Tibial nerve (tissue), 4 donors: ENCODE measurements around the gene RP9. TPM values are rescaled to one million over a fixed set of nuclear protein-coding genes. Genes with fewer than 3 reads are reported as not detected.
"Not testable (repeated sequence)": the region's sequence is repeated elsewhere in the genome, so short reads cannot be mapped to it uniquely, and the experiment has no call there.

Source experiments
- DNase-seq, 2 donors: peaks; one replicate each; pipeline ENCODE4 v3.0.0-alpha.2; 2019; ENCODE audit warnings: low spot score in 2 of 2
- H3K27ac ChIP-seq, 4 donors: fragments of 200-600 bp; sonication (generic) in 3 of 4; one replicate each; pipeline ENCODE4 v1.5.1; 2017 to 2019; ENCODE audit warnings: mild to moderate bottlenecking in 1 of 4
- H3K27me3 ChIP-seq, 2 donors: fragments of 200-600 bp; sonication (generic) in 1 of 2; one replicate each; pipeline versions ENCODE4 v1.5.1 to v1.6.0; 2017 to 2019
- H3K36me3 ChIP-seq, 3 donors: fragments of 200-600 bp; sonication (generic); one replicate each; pipeline ENCODE4 v1.5.1; 2018 to 2019
- H3K4me1 ChIP-seq, 4 donors: fragments of 200-600 bp; sonication (generic) in 3 of 4; one replicate each; pipeline ENCODE4 v1.5.1; 2017 to 2019
- H3K4me3 ChIP-seq, 4 donors: fragments of 200-600 bp; sonication (generic) in 3 of 4; one replicate each; pipeline ENCODE4 v1.5.1; 2017 to 2019; ENCODE audit warnings: mild to moderate bottlenecking in 1 of 4, moderate library complexity in 1 of 4
- H3K9me3 ChIP-seq, 4 donors: fragments of 200-600 bp; sonication (generic) in 3 of 4; one replicate each; pipeline ENCODE4 v1.5.1; 2017 to 2019
- CTCF ChIP-seq, 5 experiments: fragments of 200-600 bp in 3 of 5; fragments of 450-650 bp in 2 of 5; sonication (generic) in 3 of 5; IDR thresholded peaks; one replicate each; pipeline ENCODE4 v1.5.1; 2016 to 2019; ENCODE audit warnings: antibody characterized with exemption in 5 of 5, mild to moderate bottlenecking in 3 of 5, moderate library complexity in 2 of 5
- EP300 ChIP-seq, 2 donors: sonication (generic); formaldehyde crosslinking; IDR thresholded peaks; one replicate each; pipeline ENCODE4 v1.6.1; 2017; ENCODE audit warnings: antibody characterized with exemption in 2 of 2, mild to moderate bottlenecking in 1 of 2
- POLR2A ChIP-seq, 2 donors: fragments of 450-650 bp; IDR thresholded peaks; one replicate each; pipeline ENCODE4 v1.6.1; 2017; ENCODE audit warnings: antibody characterized with exemption in 2 of 2, mild to moderate bottlenecking in 2 of 2, moderate library complexity in 2 of 2
- WGBS, 2 donors: methylation state at CpG; one replicate each; pipeline ENCODE4 v1.1.5; 2018; 5-methylcytosine and 5-hydroxymethylcytosine counted together
- total RNA-seq, 4 donors: library from RNA; depleted of rRNA; stranded (reverse); fragments of >200 nt; gene quantifications; one replicate each; pipeline ENCODE4 v1.1.0, GENCODE V29; 2016

RP9 gene
- total RNA-seq, 4 donors from 2014 or later: 7.5 to 22.9 (median 16.9) TPM

GRCh38 chr7:33100770-33101169, 8.4 kb downstream of the RP9 start:
- WGBS, 2 donors: 89% methylated on average over 3 of the region's 3 CpGs
- H3K36me3 ChIP-seq: peaks cover 2 to 77% (median 24%) of the 10 kb centered on the region in 3 donors

GRCh38 chr7:33099154-33099940, 9.9 kb downstream of the RP9 start:
- WGBS, 2 donors: 71 to 92% methylated on average over 4 of the region's 4 CpGs
- no peaks in the 10 kb centered on the region for H3K9me3 ChIP-seq
- no peak overlapping the region for H3K27ac ChIP-seq
- H3K4me3 ChIP-seq: no peak overlapping the region
- H3K36me3 ChIP-seq: peaks cover 2 to 90% (median 29%) of the 10 kb centered on the region in 3 donors
- TF ChIP-seq POLR2A (IDR thresholded peaks at IDR 0.05) (no peak), CTCF (IDR thresholded peaks at IDR 0.05) (no peak), EP300 (IDR thresholded peaks at IDR 0.05) (no peak)
- H3K27me3 ChIP-seq: no peaks in the 10 kb centered on the region
- no peak for DNase-seq
- no peaks in the 10 kb centered on the region for H3K4me1 ChIP-seq

More at GRCh38 chr7:33100770-33101169, 8.4 kb downstream of the RP9 start:
- no peaks in the 10 kb centered on the region for H3K9me3 ChIP-seq
- no peak for DNase-seq
- peaks cover 0 to 14% (median 0%) of the 10 kb centered on the region in 4 donors for H3K4me1 ChIP-seq
- H3K4me3 ChIP-seq: no peak overlapping the region
- no peak for TF ChIP-seq POLR2A (IDR thresholded peaks at IDR 0.05)
- TF ChIP-seq CTCF (IDR thresholded peaks at IDR 0.05): no peak
- no peak for TF ChIP-seq EP300 (IDR thresholded peaks at IDR 0.05)
- H3K27me3 ChIP-seq: no peaks in the 10 kb centered on the region
- H3K27ac ChIP-seq: no peak overlapping the region

- not testable (repeated sequence) for H3K27ac ChIP-seq, H3K4me3 ChIP-seq, H3K9me3 ChIP-seq, H3K4me1 ChIP-seq, H3K27me3 ChIP-seq, DNase-seq
- 61 to 76% methylated on average over 3 of the region's 6 CpGs for WGBS, 2 donors
- H3K36me3 ChIP-seq: peaks cover 0 to 74% (median 23%) of the 10 kb centered on the region in 3 donors
These were observed 14.4 kb downstream of the RP9 start for GRCh38 chr7:33094745-33095275.

GRCh38 chr7:33093266-33093665, 15.9 kb downstream of the RP9 start:
- DNase-seq: no peak
- TF ChIP-seq EP300 (IDR thresholded peaks at IDR 0.05) (no peak), CTCF (IDR thresholded peaks at IDR 0.05) (no peak), POLR2A (IDR thresholded peaks at IDR 0.05) (no peak)
- Histone ChIP-seq H3K27ac (no peak overlapping the region), H3K4me3 (no peak overlapping the region), H3K36me3 (peaks cover 0 to 58% (median 18%) of the 10 kb centered on the region in 3 donors), H3K9me3 (no peaks in the 10 kb centered on the region), H3K4me1 (no peaks in the 10 kb centered on the region), H3K27me3 (no peaks in the 10 kb centered on the region)
- WGBS, 2 donors: 86 to 96% methylated on average over 4 of the region's 4 CpGs

- no peaks in the 10 kb centered on the region for H3K9me3 ChIP-seq
- H3K27ac ChIP-seq: no peak overlapping the region
- no peak overlapping the region for H3K4me3 ChIP-seq
- WGBS, 2 donors: 85 to 86% methylated on average over 5 of the region's 5 CpGs
- H3K4me1 ChIP-seq: no peaks in the 10 kb centered on the region
- H3K36me3 ChIP-seq: peaks cover 0 to 43% (median 10%) of the 10 kb centered on the region in 3 donors
- no peaks in the 10 kb centered on the region for H3K27me3 ChIP-seq
- TF ChIP-seq CTCF (IDR thresholded peaks at IDR 0.05) (no peak), EP300 (IDR thresholded peaks at IDR 0.05) (no peak), POLR2A (IDR thresholded peaks at IDR 0.05) (no peak)
- no peak for DNase-seq
These were observed 17.5 kb downstream of the RP9 start for GRCh38 chr7:33091641-33092191.
